ENCODE data around the gene OPN1SW.

The OPN1SW gene

DNA sequence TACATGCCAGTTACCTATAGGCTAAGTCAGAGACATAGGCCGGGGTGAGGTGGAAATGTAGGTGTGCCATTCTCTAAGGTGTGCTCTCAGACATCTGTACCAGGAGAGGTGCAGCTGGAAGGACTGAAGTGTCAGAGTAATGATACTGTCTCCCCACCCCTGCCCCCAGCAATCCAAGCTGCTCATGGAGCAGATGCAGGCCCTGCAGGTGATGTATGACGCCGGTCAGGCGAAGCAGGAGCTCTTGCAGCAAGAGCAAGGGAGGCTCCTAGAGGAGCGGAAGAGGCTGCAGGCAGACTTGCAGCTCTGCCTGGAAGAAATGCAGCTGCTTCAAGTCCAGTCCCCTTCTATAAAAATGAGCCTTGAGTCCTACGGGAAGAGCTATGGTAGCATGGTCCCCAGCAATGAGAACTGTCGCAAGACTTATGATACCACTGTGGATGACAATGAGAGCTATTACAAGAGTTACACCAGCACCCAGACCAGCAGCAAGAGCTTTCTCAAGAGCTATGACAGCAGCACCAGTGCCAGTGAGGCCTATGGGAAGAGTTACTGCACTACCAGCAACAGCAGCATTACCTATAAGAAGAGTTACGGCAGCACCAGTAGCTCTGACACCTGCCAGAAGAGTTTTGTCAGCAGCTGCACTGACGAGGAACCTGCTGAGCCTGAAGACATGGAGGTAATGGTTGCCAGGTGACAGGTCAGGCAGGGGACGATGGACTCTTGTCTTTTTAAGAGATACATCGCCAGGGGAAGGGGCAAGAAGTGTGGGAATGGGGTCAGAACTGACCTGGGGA is 36.2 kb upstream of the OPN1SW start:
- TF ChIP-seq CTCF (IDR thresholded peaks at IDR 0.05; ENCODE audit: borderline replicate concordance, insufficient read depth, low read depth, low read length), result no peak
- no peak overlapping the region for H3K4me3 ChIP-seq (ENCODE audit: low read depth, low read length)

- TF ChIP-seq CTCF (IDR thresholded peaks at IDR 0.05; ENCODE audit: borderline replicate concordance, insufficient read depth, low read depth, low read length), result no peak
Measured at GRCh38 chr7:128810997-128811396, 35.4 kb upstream of the OPN1SW start.

DNA sequence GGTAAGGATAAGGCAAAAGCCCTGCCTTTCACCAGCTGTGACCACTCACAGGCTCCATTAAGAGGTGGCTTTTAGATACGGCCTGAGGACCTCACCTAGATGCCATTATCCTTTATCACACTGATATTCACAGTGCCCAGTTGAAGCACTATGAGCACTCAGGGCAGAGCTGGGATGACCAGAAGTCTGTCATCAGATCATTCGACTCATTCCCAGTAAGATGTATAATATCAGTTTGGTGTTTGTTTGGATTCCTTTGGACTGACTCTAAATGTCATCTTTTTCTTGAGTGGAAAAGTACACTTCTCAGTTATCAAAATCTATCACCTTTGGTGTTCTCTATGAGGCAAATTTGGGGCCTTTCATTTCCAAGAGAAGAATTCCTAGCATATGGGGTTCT is 34.9 kb upstream of the OPN1SW start:
- H3K4me3 ChIP-seq (ENCODE audit: low read depth, low read length), result no peak overlapping the region
- TF ChIP-seq CTCF (IDR thresholded peaks at IDR 0.05; ENCODE audit: borderline replicate concordance, insufficient read depth, low read depth, low read length), result no peak

More at GRCh38 chr7:128810997-128811396, 35.4 kb upstream of the OPN1SW start:
- no peak overlapping the region for H3K4me3 ChIP-seq (ENCODE audit: low read depth, low read length)

DNA sequence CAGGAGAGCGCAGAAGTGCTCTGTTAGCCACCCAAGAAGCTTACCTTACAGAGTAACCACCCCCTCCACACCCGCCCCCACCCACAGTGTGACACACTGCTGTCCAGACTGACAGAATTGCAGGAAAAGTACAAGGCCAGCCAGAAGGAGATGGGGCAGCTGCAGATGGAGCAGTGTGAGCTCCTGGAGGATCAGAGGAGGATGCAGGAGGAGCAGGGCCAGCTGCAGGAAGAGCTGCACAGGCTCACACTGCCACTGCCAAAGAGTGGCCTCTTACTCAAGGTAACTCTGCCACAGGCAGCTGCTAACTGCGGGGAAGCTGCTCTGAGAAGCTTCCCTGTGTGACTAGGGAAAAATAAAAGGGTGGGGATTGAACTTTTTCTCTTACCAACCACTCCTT is 33.8 kb upstream of the OPN1SW start:
- no peak for TF ChIP-seq CTCF (IDR thresholded peaks at IDR 0.05; ENCODE audit: borderline replicate concordance, insufficient read depth, low read depth, low read length)
- no peak overlapping the region for H3K4me3 ChIP-seq (ENCODE audit: low read depth, low read length)

DNA sequence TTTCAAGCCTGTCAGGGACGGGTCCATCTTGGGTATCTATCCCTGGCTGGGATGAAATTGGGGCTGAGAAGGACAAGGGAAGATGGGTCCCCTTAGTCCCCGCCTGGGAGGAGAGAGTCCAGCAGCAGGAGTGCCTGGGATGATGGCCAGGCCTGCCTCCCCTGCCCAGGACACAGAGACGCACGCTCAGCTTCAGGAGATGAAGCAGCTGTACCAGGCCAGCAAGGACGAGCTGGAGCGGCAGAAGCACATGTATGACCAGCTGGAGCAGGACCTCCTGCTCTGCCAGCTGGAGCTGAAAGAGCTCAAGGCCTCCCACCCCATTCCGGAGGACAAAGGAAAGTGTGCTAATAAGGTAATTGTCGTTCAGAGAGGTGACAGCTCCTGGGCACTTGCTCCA is 31.6 kb upstream of the OPN1SW start:
- TF ChIP-seq CTCF (IDR thresholded peaks at IDR 0.05; ENCODE audit: borderline replicate concordance, insufficient read depth, low read depth, low read length), result no peak
- no peak overlapping the region for H3K4me3 ChIP-seq (ENCODE audit: low read depth, low read length)

DNA sequence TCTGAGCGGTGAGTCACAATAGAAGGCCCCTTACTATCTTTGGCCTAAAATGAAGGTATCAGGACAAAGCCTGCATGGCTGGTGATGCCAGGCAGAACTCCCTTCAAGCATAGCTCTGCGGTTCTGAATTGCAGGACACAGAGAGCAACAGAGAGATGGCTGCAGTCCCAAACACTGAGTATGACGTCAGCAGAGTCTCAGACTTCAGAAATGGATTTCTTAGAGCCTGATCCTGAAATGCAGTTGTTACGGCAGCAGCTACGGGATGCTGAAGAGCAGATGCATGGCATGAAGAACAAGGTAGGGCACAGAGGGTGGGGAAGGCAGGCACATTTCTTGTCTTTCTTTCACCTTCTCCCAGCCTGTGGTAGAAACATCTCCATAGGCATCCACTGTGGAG is 29.6 kb upstream of the OPN1SW start:
- no peak overlapping the region for H3K4me3 ChIP-seq (ENCODE audit: low read depth, low read length)
- no peak for TF ChIP-seq CTCF (IDR thresholded peaks at IDR 0.05; ENCODE audit: borderline replicate concordance, insufficient read depth, low read depth, low read length)

- no peak for TF ChIP-seq CTCF (IDR thresholded peaks at IDR 0.05; ENCODE audit: borderline replicate concordance, insufficient read depth, low read depth, low read length)
Measured at GRCh38 chr7:128804484-128804883, 28.9 kb upstream of the OPN1SW start.

More at GRCh38 chr7:128804484-128804883, 28.9 kb upstream of the OPN1SW start:
- no peak overlapping the region for H3K4me3 ChIP-seq (ENCODE audit: low read depth, low read length)

Measured in GM12875 (cell line).